HCT116 (cell line): Measurements from ENCODE around the gene AHRR. TPM values are rescaled to one million over a fixed set of nuclear protein-coding genes. Genes with fewer than 3 reads are reported as not detected.

Experiments used
- ATAC-seq: fragments of 200-7000 bp; cut with Tn5 transposase; 2 replicates; pipeline ENCODE4 v1.9.1; 2020; ENCODE audit warnings: mild to moderate bottlenecking, moderate library complexity
- BruUV-seq: library from RNA; stranded (reverse); fragments of 400-500 nt; replicated peaks from 2 replicates; lab custom pipeline; 2021; lab: Mats Ljungman, UMichigan
- CTCF ChIA-PET: fragments of 300-600 bp; sonication (Branson Sonifier 250); formaldehyde crosslinking; loops from one replicate; lab custom pipeline; 2021; ENCODE audit warnings: antibody characterized with exemption; lab: Charles Lee
- POLR2A ChIA-PET: fragments of 300-600, 350-600 bp; sonication (Branson Sonifier 250); formaldehyde crosslinking; loops from one replicate; lab custom pipeline; 2021; ENCODE audit warnings: antibody characterized with exemption; lab: Charles Lee
- RAD21 ChIA-PET, 2 experiments: fragments of 300-600 bp; sonication (Branson Sonifier 250); formaldehyde crosslinking; loops; one replicate each; lab custom pipeline; 2023; ENCODE audit warnings: low total read pairs in 2 of 2; ENCODE audit not compliant: uncharacterized antibody in 2 of 2, unreplicated experiment in 2 of 2, low non-redundant PET in 1 of 2; lab: Charles Lee
- DNase-seq: peaks from one replicate; pipeline ENCODE4 v3.0.0-alpha.2; 2010; ENCODE audit warnings: low read depth, low spot score
- H2AFZ ChIP-seq: fragments of 200-600 bp; shearing (Covaris generic), sonication (generic); 2 replicates; pipeline ENCODE4 v1.6.1; 2017; ENCODE audit warnings: low read depth, mixed run types, mixed read lengths, antibody characterized with exemption, low read length; ENCODE audit not compliant: poor library complexity, severe bottlenecking
- H3K27ac ChIP-seq: 2 replicates; pipeline ENCODE4 v1.5.1; 2012; ENCODE audit warnings: low read depth, low read length
- H3K27me3 ChIP-seq: fragments of 200-600 bp; sonication (generic); 2 replicates; pipeline ENCODE4 v1.6.1; 2016; ENCODE audit warnings: mixed run types, low read length, mixed read lengths; ENCODE audit not compliant: insufficient read depth
- H3K36me3 ChIP-seq, 2 experiments: fragments of 200-500 bp in 1 of 2; fragments of 200-600 bp in 1 of 2; sonication (Bioruptor generic) in 1 of 2; sonication (generic) in 1 of 2; 2 replicates each; pipeline versions ENCODE4 v1.5.1 to v1.6.1; 2014 to 2016; ENCODE audit warnings: low read length in 2 of 2, inconsistent platforms in 1 of 2, mixed read lengths in 1 of 2, mixed run types in 1 of 2; ENCODE audit not compliant: insufficient read depth in 2 of 2, control insufficient read depth in 1 of 2
- H3K4me1 ChIP-seq, 2 experiments: fragments of 200-600 bp in 1 of 2; sonication (generic) in 1 of 2; 2 replicates each; pipeline versions ENCODE4 v1.5.1 to v1.6.1; 2012 to 2017; ENCODE audit warnings: low read length in 2 of 2, inconsistent platforms in 1 of 2, mild to moderate bottlenecking in 1 of 2, mixed read lengths in 1 of 2, mixed run types in 1 of 2, moderate library complexity in 1 of 2; ENCODE audit not compliant: insufficient read depth in 2 of 2, control insufficient read depth in 1 of 2
- H3K4me2 ChIP-seq: fragments of 200-600 bp; sonication (generic); 2 replicates; pipeline ENCODE4 v1.6.1; 2017; ENCODE audit warnings: mixed run types, low read length, mixed read lengths
- H3K4me3 ChIP-seq, 2 experiments: fragments of 200-600 bp in 1 of 2; sonication (generic) in 1 of 2; replicated peaks in 1 of 2; 2 replicates each; pipeline ENCODE4 v1.5.1; 2011 to 2016; ENCODE audit warnings: low read length in 2 of 2, control low read depth in 1 of 2, low read depth in 1 of 2, mild to moderate bottlenecking in 1 of 2, mixed read lengths in 1 of 2, mixed run types in 1 of 2
- H3K79me2 ChIP-seq: fragments of 200-600 bp; sonication (generic); 2 replicates; pipeline ENCODE4 v1.6.1; 2017; ENCODE audit warnings: mild to moderate bottlenecking, mixed run types, low read length, moderate library complexity, mixed read lengths; ENCODE audit not compliant: insufficient read depth
- H3K9ac ChIP-seq: fragments of 200-600 bp; sonication (generic); 2 replicates; pipeline ENCODE4 v1.6.1; 2016; ENCODE audit warnings: low read length, mixed read lengths
- H3K9me2 ChIP-seq: fragments of 200-600 bp; sonication (generic), shearing (Covaris generic); 2 replicates; pipeline ENCODE4 v1.6.1; 2017; ENCODE audit warnings: mixed run types, mild to moderate bottlenecking, moderate library complexity; ENCODE audit not compliant: insufficient read depth
- H3K9me3 ChIP-seq, 2 experiments: fragments of 200-500 bp in 1 of 2; fragments of 200-600 bp in 1 of 2; sonication (Bioruptor generic) in 1 of 2; sonication (generic) in 1 of 2; 2 replicates each; pipeline ENCODE4 v1.6.1; 2014 to 2017; ENCODE audit warnings: low read length in 2 of 2, mixed read lengths in 2 of 2, inconsistent platforms in 1 of 2, low read depth in 1 of 2, mild to moderate bottlenecking in 1 of 2, mixed run types in 1 of 2, moderate library complexity in 1 of 2; ENCODE audit not compliant: control insufficient read depth in 1 of 2, insufficient read depth in 1 of 2
- H4K20me1 ChIP-seq: fragments of 200-600 bp; sonication (generic), shearing (Covaris generic); 2 replicates; pipeline ENCODE4 v1.6.1; 2017; ENCODE audit warnings: mixed run types, mild to moderate bottlenecking, moderate library complexity; ENCODE audit not compliant: insufficient read depth
- CEBPB ChIP-seq: IDR thresholded peaks from 2 replicates; pipeline ENCODE4 v1.6.1; 2012; ENCODE audit warnings: low read depth
- EGR1 ChIP-seq: IDR thresholded peaks from 2 replicates; pipeline ENCODE4 v1.6.1; 2012; ENCODE audit warnings: low read depth
- ELF1 ChIP-seq: IDR thresholded peaks from 2 replicates; pipeline ENCODE4 v1.6.1; 2012; ENCODE audit warnings: low read depth, borderline replicate concordance
- EZH2 ChIP-seq: fragments of 200-600 bp; sonication (generic); IDR thresholded peaks from 2 replicates; pipeline ENCODE4 v1.6.1; 2017; ENCODE audit warnings: antibody characterized with exemption, mixed run types
- FOSL1 ChIP-seq: IDR thresholded peaks from 2 replicates; pipeline ENCODE4 v1.6.1; 2012; ENCODE audit warnings: low read depth
- JUND ChIP-seq: IDR thresholded peaks from 2 replicates; pipeline ENCODE4 v1.6.1; 2012
- POLR2A ChIP-seq: IDR thresholded peaks from 2 replicates; pipeline ENCODE4 v1.7.0; 2011; ENCODE audit warnings: borderline replicate concordance; ENCODE audit not compliant: insufficient read depth, insufficient read length; ENCODE audit errors: extremely low read depth
- RAD21 ChIP-seq: IDR thresholded peaks from 2 replicates; pipeline ENCODE4 v1.6.1; 2012; ENCODE audit warnings: low read depth, mild to moderate bottlenecking
- SIN3A ChIP-seq: IDR thresholded peaks from 2 replicates; pipeline ENCODE4 v1.6.1; 2012; ENCODE audit warnings: low read depth
- SP1 ChIP-seq: IDR thresholded peaks from 2 replicates; pipeline ENCODE4 v1.6.1; 2012; ENCODE audit warnings: low read depth
- SRF ChIP-seq: IDR thresholded peaks from 2 replicates; pipeline ENCODE4 v1.6.1; 2012; ENCODE audit warnings: low read depth
- TCF7L2 ChIP-seq: IDR thresholded peaks from 2 replicates; pipeline ENCODE4 v1.7.0; 2011; ENCODE audit warnings: borderline replicate concordance, inconsistent platforms; ENCODE audit not compliant: insufficient read depth, insufficient read length; ENCODE audit errors: extremely low read depth
- intact Hi-C: fragments of 100-400 bp; cut with micrococcal nuclease; formaldehyde crosslinking; loops from 2 replicates; pipeline ENCODE4 v1.10.0; 2022
- total RNA-seq: library from RNA; stranded (reverse); gene quantifications from one replicate; pipeline ENCODE4 v1.2.1, GENCODE V29; 2021; ENCODE audit not compliant: unreplicated experiment
- TF ChIP-seq, protein P1 (sequence below): IDR thresholded peaks from 2 replicates; pipeline ENCODE4 v1.6.1; 2012
- TF ChIP-seq, protein P2 (sequence below): IDR thresholded peaks from 2 replicates; pipeline ENCODE4 v1.6.1; 2012
- TF ChIP-seq, protein P3 (sequence below): IDR thresholded peaks from 2 replicates; pipeline ENCODE4 v1.6.1; 2011; ENCODE audit warnings: mild to moderate bottlenecking, low read length, moderate library complexity; ENCODE audit not compliant: insufficient replicate concordance; ENCODE audit errors: extremely low read depth
- TF ChIP-seq, protein P4 (sequence below): IDR thresholded peaks from 2 replicates; pipeline ENCODE4 v1.6.1; 2012; ENCODE audit warnings: low read depth

AHRR gene
- total RNA-seq, 1 experiment from 2014 or later: 12.7 TPM

DNA sequence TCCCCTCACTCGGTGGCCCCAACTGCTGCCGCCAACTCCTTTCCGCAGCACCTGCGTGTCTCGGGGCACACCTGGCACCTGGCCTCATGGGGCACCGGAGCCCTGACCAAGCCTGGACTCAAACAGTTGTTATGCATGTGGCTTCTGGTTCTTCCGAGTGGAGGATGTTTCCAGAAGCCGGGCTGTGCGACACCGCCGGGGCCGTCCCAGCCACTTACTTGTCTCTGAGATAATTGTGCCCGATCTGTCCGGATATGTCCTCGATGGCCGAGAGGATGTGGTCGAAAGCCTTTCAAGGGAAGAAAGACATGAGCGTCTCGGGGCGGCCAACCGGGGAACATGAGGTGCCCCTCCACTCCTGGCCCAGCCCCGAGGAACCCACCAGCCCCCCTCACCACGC, 159.8 kb downstream of the AHRR start:
- no peaks in the 10 kb centered on the region for H3K27me3 ChIP-seq
- POLR2A ChIA-PET: no interaction called here

DNA sequence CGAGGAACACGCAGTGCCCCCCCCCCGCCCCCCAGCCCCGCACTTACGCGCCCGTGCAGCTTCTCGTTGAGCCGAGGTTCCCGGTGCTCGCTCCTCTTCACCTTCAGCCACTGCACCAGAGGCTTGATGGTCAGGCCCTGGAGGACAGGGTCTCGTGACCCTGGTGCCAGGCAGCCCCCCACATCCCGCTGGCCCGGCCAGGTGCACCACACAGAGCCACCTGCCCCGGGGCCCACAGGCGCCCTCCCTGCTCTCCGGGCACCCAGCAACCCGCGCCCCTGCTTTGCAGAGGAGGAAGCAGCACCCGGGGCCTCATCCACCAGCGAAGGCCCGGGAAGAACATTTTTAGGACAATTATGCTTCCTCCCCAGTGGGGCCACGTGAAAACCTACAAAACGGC, 160.5 kb downstream of the AHRR start:
- Histone ChIP-seq H3K4me2 (no peak overlapping the region), H3K4me1 (peaks cover 0 to 25% of the 10 kb centered on the region in 2 experiments; a peak in 3 of 4 replicates), H4K20me1 (no peaks in the 10 kb centered on the region), H3K36me3 (no peaks in the 10 kb centered on the region), H3K27ac (no peak overlapping the region), H3K79me2 (no peaks in the 10 kb centered on the region), H3K9me2 (no peaks in the 10 kb centered on the region), H3K4me3 (no peak overlapping the region), H3K9me3 (no peaks in the 10 kb centered on the region), H2AFZ (no peak overlapping the region), H3K27me3 (no peaks in the 10 kb centered on the region), H3K9ac (no peak overlapping the region)
- intact Hi-C loops: no loop called here
- ATAC-seq (no peak), DNase-seq (no peak)
- BruUV-seq: no TSS peak
- CTCF ChIA-PET: no interaction called here
- POLR2A ChIA-PET: no interaction called here
- TF ChIP-seq SRF (no peak), CEBPB (no peak), ELF1 (no peak), POLR2A (no peak), EZH2 (no peak), EGR1 (no peak), FOSL1 (no peak), JUND (no peak), SP1 (no peak), SIN3A (no peak), TCF7L2 (no peak), RAD21 (no peak)
- TF ChIP-seq, protein P1, sequence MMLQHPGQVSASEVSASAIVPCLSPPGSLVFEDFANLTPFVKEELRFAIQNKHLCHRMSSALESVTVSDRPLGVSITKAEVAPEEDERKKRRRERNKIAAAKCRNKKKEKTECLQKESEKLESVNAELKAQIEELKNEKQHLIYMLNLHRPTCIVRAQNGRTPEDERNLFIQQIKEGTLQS: no peak
- TF ChIP-seq, protein P2, sequence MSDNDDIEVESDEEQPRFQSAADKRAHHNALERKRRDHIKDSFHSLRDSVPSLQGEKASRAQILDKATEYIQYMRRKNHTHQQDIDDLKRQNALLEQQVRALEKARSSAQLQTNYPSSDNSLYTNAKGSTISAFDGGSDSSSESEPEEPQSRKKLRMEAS: no peak
- TF ChIP-seq, protein P3, sequence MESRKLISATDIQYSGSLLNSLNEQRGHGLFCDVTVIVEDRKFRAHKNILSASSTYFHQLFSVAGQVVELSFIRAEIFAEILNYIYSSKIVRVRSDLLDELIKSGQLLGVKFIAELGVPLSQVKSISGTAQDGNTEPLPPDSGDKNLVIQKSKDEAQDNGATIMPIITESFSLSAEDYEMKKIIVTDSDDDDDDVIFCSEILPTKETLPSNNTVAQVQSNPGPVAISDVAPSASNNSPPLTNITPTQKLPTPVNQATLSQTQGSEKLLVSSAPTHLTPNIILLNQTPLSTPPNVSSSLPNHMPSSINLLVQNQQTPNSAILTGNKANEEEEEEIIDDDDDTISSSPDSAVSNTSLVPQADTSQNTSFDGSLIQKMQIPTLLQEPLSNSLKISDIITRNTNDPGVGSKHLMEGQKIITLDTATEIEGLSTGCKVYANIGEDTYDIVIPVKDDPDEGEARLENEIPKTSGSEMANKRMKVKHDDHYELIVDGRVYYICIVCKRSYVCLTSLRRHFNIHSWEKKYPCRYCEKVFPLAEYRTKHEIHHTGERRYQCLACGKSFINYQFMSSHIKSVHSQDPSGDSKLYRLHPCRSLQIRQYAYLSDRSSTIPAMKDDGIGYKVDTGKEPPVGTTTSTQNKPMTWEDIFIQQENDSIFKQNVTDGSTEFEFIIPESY: no peak
- TF ChIP-seq, protein P4, sequence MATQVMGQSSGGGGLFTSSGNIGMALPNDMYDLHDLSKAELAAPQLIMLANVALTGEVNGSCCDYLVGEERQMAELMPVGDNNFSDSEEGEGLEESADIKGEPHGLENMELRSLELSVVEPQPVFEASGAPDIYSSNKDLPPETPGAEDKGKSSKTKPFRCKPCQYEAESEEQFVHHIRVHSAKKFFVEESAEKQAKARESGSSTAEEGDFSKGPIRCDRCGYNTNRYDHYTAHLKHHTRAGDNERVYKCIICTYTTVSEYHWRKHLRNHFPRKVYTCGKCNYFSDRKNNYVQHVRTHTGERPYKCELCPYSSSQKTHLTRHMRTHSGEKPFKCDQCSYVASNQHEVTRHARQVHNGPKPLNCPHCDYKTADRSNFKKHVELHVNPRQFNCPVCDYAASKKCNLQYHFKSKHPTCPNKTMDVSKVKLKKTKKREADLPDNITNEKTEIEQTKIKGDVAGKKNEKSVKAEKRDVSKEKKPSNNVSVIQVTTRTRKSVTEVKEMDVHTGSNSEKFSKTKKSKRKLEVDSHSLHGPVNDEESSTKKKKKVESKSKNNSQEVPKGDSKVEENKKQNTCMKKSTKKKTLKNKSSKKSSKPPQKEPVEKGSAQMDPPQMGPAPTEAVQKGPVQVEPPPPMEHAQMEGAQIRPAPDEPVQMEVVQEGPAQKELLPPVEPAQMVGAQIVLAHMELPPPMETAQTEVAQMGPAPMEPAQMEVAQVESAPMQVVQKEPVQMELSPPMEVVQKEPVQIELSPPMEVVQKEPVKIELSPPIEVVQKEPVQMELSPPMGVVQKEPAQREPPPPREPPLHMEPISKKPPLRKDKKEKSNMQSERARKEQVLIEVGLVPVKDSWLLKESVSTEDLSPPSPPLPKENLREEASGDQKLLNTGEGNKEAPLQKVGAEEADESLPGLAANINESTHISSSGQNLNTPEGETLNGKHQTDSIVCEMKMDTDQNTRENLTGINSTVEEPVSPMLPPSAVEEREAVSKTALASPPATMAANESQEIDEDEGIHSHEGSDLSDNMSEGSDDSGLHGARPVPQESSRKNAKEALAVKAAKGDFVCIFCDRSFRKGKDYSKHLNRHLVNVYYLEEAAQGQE: no peak
- RAD21 ChIA-PET: no interaction called here

More for the DNA sequence above, 159.8 kb downstream of the AHRR start:
- CTCF ChIA-PET: no interaction called here
- H3K9me2 ChIP-seq: no peaks in the 10 kb centered on the region
- H3K36me3 ChIP-seq: no peaks in the 10 kb centered on the region
- no peak overlapping the region for H3K9ac ChIP-seq
- no peaks in the 10 kb centered on the region for H4K20me1 ChIP-seq
- H3K4me2 ChIP-seq: peak overlapping the region; percentile 55; the same call in 1 of the 2 replicates
- no peaks in the 10 kb centered on the region for H3K79me2 ChIP-seq
- H3K9me3 ChIP-seq: no peaks in the 10 kb centered on the region
- H3K27ac ChIP-seq: no peak overlapping the region
- H3K4me1 ChIP-seq: peaks cover 0 to 23% of the 10 kb centered on the region in 2 experiments; a peak in 3 of 4 replicates
- H2AFZ ChIP-seq: no peak overlapping the region
- no peak for ATAC-seq
- RAD21 ChIA-PET: no interaction called here
- no TSS peak for BruUV-seq
- TF ChIP-seq SIN3A (no peak), SP1 (no peak)
- no peak for DNase-seq
- H3K4me3 ChIP-seq: no peak overlapping the region
- intact Hi-C loops: no loop called here
